ENCODE data around the gene LMBR1.

GRCh38 chr7:156783864-156784263, 109.1 kb downstream of the LMBR1 start:
- TF ChIP-seq, protein P1, sequence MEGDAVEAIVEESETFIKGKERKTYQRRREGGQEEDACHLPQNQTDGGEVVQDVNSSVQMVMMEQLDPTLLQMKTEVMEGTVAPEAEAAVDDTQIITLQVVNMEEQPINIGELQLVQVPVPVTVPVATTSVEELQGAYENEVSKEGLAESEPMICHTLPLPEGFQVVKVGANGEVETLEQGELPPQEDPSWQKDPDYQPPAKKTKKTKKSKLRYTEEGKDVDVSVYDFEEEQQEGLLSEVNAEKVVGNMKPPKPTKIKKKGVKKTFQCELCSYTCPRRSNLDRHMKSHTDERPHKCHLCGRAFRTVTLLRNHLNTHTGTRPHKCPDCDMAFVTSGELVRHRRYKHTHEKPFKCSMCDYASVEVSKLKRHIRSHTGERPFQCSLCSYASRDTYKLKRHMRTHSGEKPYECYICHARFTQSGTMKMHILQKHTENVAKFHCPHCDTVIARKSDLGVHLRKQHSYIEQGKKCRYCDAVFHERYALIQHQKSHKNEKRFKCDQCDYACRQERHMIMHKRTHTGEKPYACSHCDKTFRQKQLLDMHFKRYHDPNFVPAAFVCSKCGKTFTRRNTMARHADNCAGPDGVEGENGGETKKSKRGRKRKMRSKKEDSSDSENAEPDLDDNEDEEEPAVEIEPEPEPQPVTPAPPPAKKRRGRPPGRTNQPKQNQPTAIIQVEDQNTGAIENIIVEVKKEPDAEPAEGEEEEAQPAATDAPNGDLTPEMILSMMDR (conservative IDR thresholded peaks at IDR 0.05 in 1 of 2, IDR thresholded peaks at IDR 0.05 in 1 of 2; ENCODE audit: low read depth in 1 of 2, low read length in 2 of 2) = no peak
- TF ChIP-seq EZH2 (IDR thresholded peaks at IDR 0.05; ENCODE audit: low read length, missing control alignments) = no peak

Measured in fibroblast of lung (primary cell).